Brain microvascular endothelial cell (primary cell): ENCODE data around the gene HOXB2.

Experiments used
- DNase-seq: peaks from one replicate; pipeline ENCODE4 v3.0.0-alpha.2; 2020
- H3K27ac ChIP-seq: fragments of 250-450 bp; sonication (Bioruptor Pico); 2 replicates; pipeline ENCODE4 v1.5.1; 2020; ENCODE audit warnings: mild to moderate bottlenecking, moderate library complexity
- H3K27me3 ChIP-seq: fragments of 250-450 bp; sonication (Bioruptor Pico); replicated peaks from 2 replicates; pipeline ENCODE4 v1.5.1; 2020; ENCODE audit warnings: mild to moderate bottlenecking
- H3K36me3 ChIP-seq: fragments of 250-450 bp; sonication (Bioruptor Pico); replicated peaks from 2 replicates; pipeline ENCODE4 v1.5.1; 2020; ENCODE audit warnings: mild to moderate bottlenecking
- H3K4me3 ChIP-seq: 2 replicates; pipeline ENCODE4 v1.5.1; 2011; ENCODE audit warnings: low read depth, mild to moderate bottlenecking, control low read depth, low read length, moderate library complexity
- CTCF ChIP-seq: IDR thresholded peaks from 2 replicates; pipeline ENCODE4 v1.5.1; 2011; ENCODE audit warnings: low read depth, mild to moderate bottlenecking, moderate library complexity, low read length, control low read depth, inconsistent platforms; ENCODE audit errors: missing control alignments
- in situ Hi-C: cut with HindIII; loops from 2 replicates; pipeline ENCODE4 v1.10.0; 2017; ENCODE audit warnings: low sequenced_read_pairs, low pct_ligation_motif_present

HOXB2 gene

GRCh38 chr17:48506246-48506645 is 38.7 kb downstream of the HOXB2 start:
- peak; percentile 24 for TF ChIP-seq CTCF
- H3K27me3 ChIP-seq, result peaks cover 10% of the 10 kb centered on the region
- in situ Hi-C loops, result no loop called here
- no peak overlapping the region for H3K4me3 ChIP-seq
- no peak overlapping the region for H3K27ac ChIP-seq
- no peak for DNase-seq
- H3K36me3 ChIP-seq, result no peaks in the 10 kb centered on the region

GRCh38 chr17:48505788-48506187 is 39.1 kb downstream of the HOXB2 start:
- Histone ChIP-seq H3K4me3 (no peak overlapping the region), H3K36me3 (no peaks in the 10 kb centered on the region), H3K27me3 (peaks cover 13% of the 10 kb centered on the region), H3K27ac (no peak overlapping the region)
- TF ChIP-seq CTCF, result no peak
- in situ Hi-C loops, result no loop called here
- peak; percentile 70 for DNase-seq

- Histone ChIP-seq H3K36me3 (no peaks in the 10 kb centered on the region), H3K4me3 (no peak overlapping the region), H3K27me3 (peaks cover 13% of the 10 kb centered on the region), H3K27ac (no peak overlapping the region)
- TF ChIP-seq CTCF, result no peak
- in situ Hi-C loops, result no loop called here
- DNase-seq, result no peak
These were observed 40.0 kb downstream of the HOXB2 start for GRCh38 chr17:48504953-48505352.

GRCh38 chr17:48503747-48504146 is 41.2 kb downstream of the HOXB2 start:
- no peaks in the 10 kb centered on the region for H3K36me3 ChIP-seq
- peaks cover 13% of the 10 kb centered on the region for H3K27me3 ChIP-seq
- DNase-seq, result no peak
- in situ Hi-C loops, result no loop called here
- TF ChIP-seq CTCF, result no peak
- H3K27ac ChIP-seq, result no peak overlapping the region
- H3K4me3 ChIP-seq, result no peak overlapping the region

GRCh38 chr17:48502901-48503300 is 42.0 kb downstream of the HOXB2 start:
- Histone ChIP-seq H3K4me3 (no peak overlapping the region), H3K27me3 (peaks cover 13% of the 10 kb centered on the region), H3K36me3 (no peaks in the 10 kb centered on the region), H3K27ac (no peak overlapping the region)
- no peak for TF ChIP-seq CTCF
- no peak for DNase-seq
- in situ Hi-C loops, result no loop called here

GRCh38 chr17:48502312-48502711 is 42.6 kb downstream of the HOXB2 start:
- peaks cover 13% of the 10 kb centered on the region for H3K27me3 ChIP-seq
- no peak for TF ChIP-seq CTCF
- H3K27ac ChIP-seq, result no peak overlapping the region
- no peaks in the 10 kb centered on the region for H3K36me3 ChIP-seq
- in situ Hi-C loops, result no loop called here
- no peak overlapping the region for H3K4me3 ChIP-seq
- DNase-seq, result no peak
